ENCODE measurements around the gene KCNH4. TPM values are rescaled to one million over a fixed set of nuclear protein-coding genes. Genes with fewer than 3 reads are reported as not detected.
"Not testable (repeated sequence)": the region's sequence is repeated elsewhere in the genome, so short reads cannot be mapped to it uniquely, and the experiment has no call there.

The KCNH4 gene
- total RNA-seq, 2 donors from 2014 or later: 0.23 to 0.54 TPM

- peak overlapping the region; percentile 21 to 85 for H3K27ac Mint-ChIP-seq
- H3K9me3 Mint-ChIP-seq: no peaks in the 10 kb centered on the region
- DNase-seq (ENCODE audit: low spot score in 2 of 2) (no peak), ATAC-seq (no peak)
- H3K36me3 Mint-ChIP-seq: peaks cover 0 to under 1% of the 10 kb centered on the region in 2 donors
Observed at GRCh38 chr17:42200706-42201457, 19.9 kb upstream of the KCNH4 start.

DNA sequence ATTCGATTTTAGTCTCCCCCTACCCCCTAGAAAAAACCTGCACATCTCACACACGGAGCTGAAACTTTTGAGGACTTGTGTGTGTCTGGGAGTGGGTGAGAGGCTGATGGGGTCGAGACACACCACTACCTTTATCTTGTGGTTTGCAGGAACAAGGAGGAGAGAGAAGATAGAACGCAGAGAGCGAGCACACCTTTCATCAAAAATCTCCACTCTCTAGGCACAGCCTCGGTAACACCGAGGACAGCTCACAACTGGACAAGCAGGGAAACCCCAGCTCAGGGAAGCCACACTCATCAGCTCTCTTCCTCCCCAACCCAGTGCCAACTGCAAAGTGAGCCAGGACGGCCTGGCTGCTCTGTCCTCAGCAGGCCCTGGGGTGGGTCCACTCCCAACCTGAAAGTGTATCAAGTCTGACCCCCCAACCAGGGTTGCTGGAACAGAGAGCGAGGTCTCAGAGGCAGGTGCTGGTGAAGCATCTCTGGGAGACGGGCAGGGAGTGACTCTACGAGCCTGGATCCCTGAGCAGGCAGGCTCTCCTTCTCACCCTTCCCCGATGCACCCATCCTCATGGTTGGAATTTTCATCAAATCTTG is 18.6 kb upstream of the KCNH4 start:
- no peak for DNase-seq (ENCODE audit: low spot score in 2 of 2)
- peak; percentile 16 to 19 for ATAC-seq
- Mint-ChIP-seq H3K9me3 (no peaks in the 10 kb centered on the region), H3K36me3 (no peaks in the 10 kb centered on the region), H3K27ac (peak overlapping the region; percentile 11 to 74)

GRCh38 chr17:42198897-42199296 is 18.0 kb upstream of the KCNH4 start:
- no peak for ATAC-seq
- Mint-ChIP-seq H3K36me3 (no peaks in the 10 kb centered on the region), H3K9me3 (no peaks in the 10 kb centered on the region), H3K27ac (peak overlapping the region; percentile 11 to 37)
- DNase-seq (ENCODE audit: low spot score in 2 of 2): no peak

GRCh38 chr17:42197564-42198156 is 16.7 kb upstream of the KCNH4 start:
- Mint-ChIP-seq H3K27ac (no peak overlapping the region), H3K9me3 (no peaks in the 10 kb centered on the region), H3K36me3 (peaks cover 0 to 7% of the 10 kb centered on the region in 2 donors)
- ATAC-seq: no peak
- no peak for DNase-seq (ENCODE audit: low spot score in 2 of 2)

DNA sequence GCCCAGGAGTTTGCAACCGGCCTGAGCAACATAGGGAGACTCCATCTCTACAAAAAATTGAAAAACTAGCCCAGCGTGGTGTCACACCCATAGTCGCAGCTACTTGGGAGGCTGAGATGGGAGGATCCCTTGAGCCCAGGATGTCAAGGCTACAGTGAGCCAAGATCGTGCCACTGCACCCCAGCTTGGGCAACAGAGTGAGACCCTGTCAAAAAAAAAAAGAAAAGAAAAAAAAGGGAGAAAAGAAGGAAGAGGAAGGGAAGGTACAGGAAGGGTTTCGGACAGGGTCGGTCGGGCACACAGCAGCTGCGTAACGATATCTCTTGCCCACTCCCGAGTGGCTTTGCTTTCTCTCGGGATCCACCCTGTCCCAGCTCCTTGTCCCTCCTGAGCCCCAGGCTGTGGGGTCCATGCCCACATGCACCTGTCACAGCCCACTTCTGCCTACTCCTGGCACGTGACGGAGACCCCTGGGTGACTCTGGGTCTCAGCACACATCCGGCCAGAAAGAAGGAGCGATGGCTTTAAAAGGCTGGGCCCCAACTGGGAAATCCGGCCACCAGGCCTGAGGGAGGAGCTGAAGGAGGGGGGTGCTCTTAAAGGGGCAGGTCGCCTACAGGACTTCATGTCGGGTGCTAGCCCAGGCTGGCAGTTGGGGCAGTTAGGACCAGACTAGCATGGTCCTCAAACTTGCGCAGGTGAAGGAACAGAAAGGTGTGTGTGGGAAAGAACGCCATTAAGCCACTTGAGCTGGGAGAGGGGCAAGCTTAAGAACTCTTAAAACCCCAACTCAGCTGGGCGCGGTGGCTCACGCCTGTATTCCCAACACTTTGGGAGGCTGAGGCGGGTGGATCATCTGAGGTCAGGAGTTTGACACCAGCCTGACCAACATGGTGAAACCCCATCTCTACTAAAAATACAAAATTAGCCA is 13.3 kb upstream of the KCNH4 start, which contains the start of gene GHDC:
GHDC (minus strand) TSS at position 526 of the 931 bp plus-strand sequence. CDS start 913 bp downstream, outside the sequence.
- no peaks in the 10 kb centered on the region for H3K9me3 Mint-ChIP-seq
- peak; percentile 92 to 97 for ATAC-seq
- H3K36me3 Mint-ChIP-seq: peaks cover 0 to 7% of the 10 kb centered on the region in 2 donors
- DNase-seq (ENCODE audit: low spot score in 2 of 2): peak; percentile 74 to 77
- H3K27ac Mint-ChIP-seq: peak within 1 kb of the TSS; percentile 85 to 93

DNA sequence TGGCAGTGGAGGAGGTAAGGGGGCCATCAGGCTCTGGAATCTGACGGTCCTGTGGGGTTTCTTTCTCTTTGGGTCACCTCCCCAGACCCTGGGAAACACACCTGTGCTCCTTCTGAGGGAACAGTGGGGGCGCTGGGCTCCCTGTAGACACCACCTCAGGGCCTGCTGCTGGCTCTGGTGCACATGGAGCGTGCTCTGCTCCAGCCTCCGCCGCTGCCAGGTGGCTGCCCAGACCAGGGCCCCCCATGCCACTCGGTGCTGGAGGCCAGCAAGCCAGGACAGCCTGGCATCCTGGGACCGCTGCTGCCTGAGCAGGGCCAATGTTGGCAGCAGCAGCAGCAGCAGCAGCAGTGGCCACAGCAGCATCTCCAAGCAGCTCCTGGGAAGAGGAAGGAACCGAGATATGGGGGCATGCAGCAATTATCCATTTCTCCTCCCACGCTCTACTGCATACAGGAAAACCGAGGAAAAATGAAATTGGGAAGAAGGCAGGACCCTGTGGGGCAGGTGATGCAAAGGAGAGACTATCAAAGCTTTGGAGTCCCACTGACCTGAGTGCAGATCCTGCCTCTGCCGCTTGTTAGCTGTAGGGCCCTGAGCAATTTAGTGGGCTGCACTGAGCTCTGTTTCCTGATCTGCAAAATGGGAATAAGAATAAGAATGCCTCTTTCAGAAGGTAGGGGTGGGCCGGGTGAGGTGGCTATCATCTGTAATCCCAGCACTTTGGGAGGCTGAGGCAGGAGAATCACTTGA is 12.4 kb upstream of the KCNH4 start:
- DNase-seq (ENCODE audit: low spot score in 2 of 2) (no peak), ATAC-seq (no peak)
- Mint-ChIP-seq H3K27ac (peak overlapping the region; percentile 85 to 93), H3K9me3 (no peaks in the 10 kb centered on the region), H3K36me3 (peaks cover 0 to 7% of the 10 kb centered on the region in 2 donors)

DNA sequence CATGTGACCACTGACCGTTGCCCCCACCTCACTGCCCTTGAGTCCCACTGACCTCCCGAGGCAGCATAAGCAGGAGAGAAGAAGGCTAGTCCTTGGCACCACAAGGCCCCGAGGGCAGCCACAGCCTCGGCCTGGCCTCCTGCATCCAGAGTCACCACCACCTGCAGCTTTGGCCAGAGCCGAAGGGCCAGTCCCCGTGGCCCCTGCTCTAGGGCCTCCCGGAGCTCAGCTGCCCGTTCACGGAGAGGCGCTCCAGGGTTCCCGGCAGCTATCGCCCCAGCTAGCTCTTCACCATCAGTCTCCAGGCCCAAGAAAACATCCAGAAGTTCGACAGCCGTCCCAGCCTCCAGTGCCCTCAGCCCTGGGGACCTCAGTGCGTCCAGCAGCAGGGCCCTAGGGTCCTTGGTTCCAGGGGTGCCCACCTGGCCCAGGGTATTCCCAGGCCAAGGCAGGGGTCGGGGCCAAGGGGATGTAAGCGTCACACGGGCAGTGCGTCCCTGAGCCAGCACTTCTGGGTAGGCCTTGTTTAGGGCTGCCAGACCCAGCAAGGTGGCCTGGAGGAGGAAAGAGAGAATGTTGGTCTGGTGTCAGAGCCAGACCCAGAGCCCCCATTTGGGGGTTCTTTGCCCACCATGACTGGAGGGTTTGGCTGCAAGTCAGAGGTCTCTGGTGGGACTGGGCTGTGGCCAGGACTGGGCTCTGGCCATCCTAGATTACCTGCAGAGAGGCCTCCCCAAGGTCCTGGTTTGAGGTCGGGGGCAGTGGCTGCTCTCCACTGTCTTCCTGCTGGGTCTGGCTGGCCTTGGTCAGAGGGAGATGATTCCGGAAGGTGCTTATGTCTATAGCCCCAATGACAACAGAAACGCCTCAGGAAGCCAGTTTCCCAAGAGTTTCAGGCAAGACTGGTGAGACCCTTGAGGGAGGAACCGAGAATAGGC is 11.5 kb upstream of the KCNH4 start:
- Mint-ChIP-seq H3K27ac (peak overlapping the region in 1 of 2 donors; percentile 36), H3K9me3 (no peaks in the 10 kb centered on the region), H3K36me3 (peaks cover 0 to 7% of the 10 kb centered on the region in 2 donors)
- DNase-seq (ENCODE audit: low spot score in 2 of 2) (no peak), ATAC-seq (no peak)

DNA sequence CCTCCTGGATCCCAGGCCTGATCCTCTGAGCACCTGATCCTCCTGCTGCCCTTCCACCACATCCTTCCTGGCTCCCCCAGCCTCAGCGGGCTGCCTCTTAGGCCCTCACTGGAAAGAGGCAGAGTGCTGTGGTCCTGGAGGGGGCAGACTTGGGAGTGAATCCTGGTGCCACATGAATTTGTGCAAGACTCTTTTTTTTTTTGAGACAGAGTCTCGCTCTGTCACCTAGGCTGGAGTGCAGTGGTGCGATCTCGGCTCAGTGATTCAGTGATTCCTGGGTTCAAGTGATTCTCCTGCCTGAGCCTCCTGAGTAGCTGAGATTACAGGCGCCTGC is 10.3 kb upstream of the KCNH4 start:
- Mint-ChIP-seq H3K36me3 (peaks cover 0 to 7% of the 10 kb centered on the region in 2 donors), H3K27ac (no peak overlapping the region), H3K9me3 (no peaks in the 10 kb centered on the region)
- ATAC-seq (no peak), DNase-seq (ENCODE audit: low spot score in 2 of 2) (no peak)

- H3K36me3 Mint-ChIP-seq: peaks cover 0 to 7% of the 10 kb centered on the region in 2 donors
- ATAC-seq (no peak), DNase-seq (ENCODE audit: low spot score in 2 of 2) (no peak)
- H3K9me3 Mint-ChIP-seq: no peaks in the 10 kb centered on the region
- H3K27ac Mint-ChIP-seq: no peak overlapping the region
Observed at GRCh38 chr17:42190491-42191274, 9.7 kb upstream of the KCNH4 start.

DNA sequence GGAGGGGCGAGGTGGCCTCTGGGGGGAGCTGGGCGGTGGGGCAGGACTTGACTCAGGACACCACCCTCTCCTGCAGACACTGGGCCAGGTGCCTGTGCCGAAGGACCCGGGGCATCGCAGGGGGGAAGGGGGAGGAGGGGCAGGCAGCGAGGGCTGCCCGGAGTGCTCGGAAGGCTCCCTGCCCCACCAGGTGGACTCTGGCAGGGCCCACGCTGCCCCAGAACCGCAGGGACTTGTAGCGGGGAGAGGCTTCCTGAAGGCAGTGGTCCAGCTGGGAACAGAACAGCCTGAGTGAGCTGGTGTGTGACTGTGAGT is 8.7 kb upstream of the KCNH4 start:
- H3K9me3 Mint-ChIP-seq: no peaks in the 10 kb centered on the region
- ATAC-seq (no peak), DNase-seq (ENCODE audit: low spot score in 2 of 2) (no peak)
- H3K27ac Mint-ChIP-seq: no peak overlapping the region
- H3K36me3 Mint-ChIP-seq: peaks cover 0 to 7% of the 10 kb centered on the region in 2 donors

GRCh38 chr17:42188749-42189650 is 8.1 kb upstream of the KCNH4 start:
- peaks cover 0 to 7% of the 10 kb centered on the region in 2 donors for H3K36me3 Mint-ChIP-seq
- no peak for ATAC-seq
- no peaks in the 10 kb centered on the region for H3K9me3 Mint-ChIP-seq

GRCh38 chr17:42187833-42188232 is 6.9 kb upstream of the KCNH4 start:
- no peak for DNase-seq (ENCODE audit: low spot score in 2 of 2)
- Mint-ChIP-seq H3K27ac (no peak overlapping the region), H3K36me3 (peaks cover 0 to 7% of the 10 kb centered on the region in 2 donors), H3K9me3 (no peaks in the 10 kb centered on the region)
- ATAC-seq: no peak

More at GRCh38 chr17:42188749-42189650, 8.1 kb upstream of the KCNH4 start:
- no peak overlapping the region for H3K27ac Mint-ChIP-seq
- DNase-seq (ENCODE audit: low spot score in 2 of 2): no peak

GRCh38 chr17:42186191-42186590 is 5.2 kb upstream of the KCNH4 start:
- not testable (repeated sequence) for H3K9me3 Mint-ChIP-seq; DNase-seq (ENCODE audit: low spot score in 2 of 2); H3K36me3 Mint-ChIP-seq; ATAC-seq; H3K27ac Mint-ChIP-seq

DNA sequence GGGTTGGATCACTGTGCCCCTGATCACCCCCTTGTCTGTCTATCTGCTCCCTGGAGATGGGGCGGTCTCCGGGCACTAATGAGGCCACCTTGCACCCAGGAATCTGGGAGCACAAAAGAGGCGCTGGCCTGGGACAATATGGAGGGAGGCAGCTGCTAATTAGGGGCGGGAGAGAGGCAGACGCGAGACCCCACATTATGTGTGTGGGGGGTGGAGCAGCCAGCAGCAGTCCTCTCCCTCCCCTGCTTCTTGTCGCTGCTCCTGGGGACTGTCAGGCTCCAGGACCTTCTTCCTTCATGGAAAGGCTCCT is 4.6 kb upstream of the KCNH4 start:
- Mint-ChIP-seq H3K27ac (peak overlapping the region in 1 of 2 donors; percentile 81), H3K9me3 (no peaks in the 10 kb centered on the region), H3K36me3 (peaks cover 0 to 7% of the 10 kb centered on the region in 2 donors)
- DNase-seq (ENCODE audit: low spot score in 2 of 2): no peak
- no peak for ATAC-seq
